AG09319 (cell line): Measurements from ENCODE around the gene RORC.

ENCODE experiments used
- DNase-seq: peaks from one replicate; pipeline ENCODE4 v3.0.0-alpha.2; 2010; ENCODE audit warnings: low read depth; ENCODE audit errors: extremely low read depth
- CTCF ChIP-seq: IDR thresholded peaks from 2 replicates; pipeline ENCODE4 v1.5.1; 2011; ENCODE audit warnings: low read depth, mild to moderate bottlenecking, inconsistent platforms, low read length, moderate library complexity

Gene RORC

GRCh38 chr1:151854658-151855057, 23.1 kb upstream of the RORC start:
- no peak for DNase-seq
- no peak for TF ChIP-seq CTCF

- DNase-seq, result no peak
- no peak for TF ChIP-seq CTCF
Observed at GRCh38 chr1:151853411-151853943, 21.9 kb upstream of the RORC start, which contains the start of gene THEM5. Gene THEM5, minus strand, starts transcription at chr1:151853712. Its CDS starts 147 bp downstream, at chr1:151853565.

GRCh38 chr1:151852733-151853132, 21.1 kb upstream of the RORC start:
- TF ChIP-seq CTCF, result no peak

GRCh38 chr1:151851886-151852285, 20.3 kb upstream of the RORC start:
- DNase-seq, result no peak

More at GRCh38 chr1:151852733-151853132, 21.1 kb upstream of the RORC start:
- no peak for DNase-seq

GRCh38 chr1:151849871-151850270, 18.3 kb upstream of the RORC start:
- no peak for DNase-seq
- TF ChIP-seq CTCF, result no peak

More at GRCh38 chr1:151851886-151852285, 20.3 kb upstream of the RORC start:
- TF ChIP-seq CTCF, result no peak

GRCh38 chr1:151849126-151849525, 17.5 kb upstream of the RORC start:
- DNase-seq, result no peak
- TF ChIP-seq CTCF, result no peak

GRCh38 chr1:151847867-151848596, 16.4 kb upstream of the RORC start:
- no peak for TF ChIP-seq CTCF
- DNase-seq, result no peak
